Osteocyte (in vitro differentiated cells): ENCODE measurements around the gene PARD3B. TPM values are rescaled to one million over a fixed set of nuclear protein-coding genes. Genes with fewer than 3 reads are reported as not detected.

Experiments
- DNase-seq: peaks from one replicate; pipeline ENCODE4 v3.0.0; 2021; ENCODE audit warnings: mixed read lengths; ENCODE audit not compliant: unreplicated experiment; ENCODE audit errors: extremely low spot score
- H3K27ac Mint-ChIP-seq: one replicate; pipeline ENCODE4 v1.8.0; 2021; ENCODE audit warnings: mild to moderate bottlenecking, mixed read lengths; ENCODE audit not compliant: unreplicated experiment
- H3K27me3 Mint-ChIP-seq: one replicate; pipeline ENCODE4 v1.8.0; 2021; ENCODE audit warnings: mixed read lengths; ENCODE audit not compliant: unreplicated experiment
- H3K36me3 Mint-ChIP-seq: one replicate; pipeline ENCODE4 v1.8.0; 2021; ENCODE audit warnings: mixed read lengths; ENCODE audit not compliant: unreplicated experiment
- H3K4me1 Mint-ChIP-seq: one replicate; pipeline ENCODE4 v1.8.0; 2021; ENCODE audit warnings: mixed read lengths; ENCODE audit not compliant: unreplicated experiment
- H3K4me3 Mint-ChIP-seq: one replicate; pipeline ENCODE4 v1.8.0; 2021; ENCODE audit warnings: mild to moderate bottlenecking, moderate library complexity, mixed read lengths; ENCODE audit not compliant: unreplicated experiment
- H3K9me3 Mint-ChIP-seq: one replicate; pipeline ENCODE4 v1.8.0; 2021; ENCODE audit warnings: mixed read lengths; ENCODE audit not compliant: unreplicated experiment
- total RNA-seq: library from RNA; stranded (reverse); gene quantifications from 2 replicates; pipeline ENCODE4 v1.2.1, GENCODE V29; 2021
- TF ChIP-seq, protein P1 (sequence below): fragments of 200-600 bp; sonication (generic); IDR thresholded peaks from 2 replicates; pipeline ENCODE4 v1.5.0; 2021; ENCODE audit warnings: antibody characterized with exemption, mild to moderate bottlenecking, moderate library complexity

PARD3B gene
- total RNA-seq, 1 donor from 2014 or later: 26.7 TPM

DNA sequence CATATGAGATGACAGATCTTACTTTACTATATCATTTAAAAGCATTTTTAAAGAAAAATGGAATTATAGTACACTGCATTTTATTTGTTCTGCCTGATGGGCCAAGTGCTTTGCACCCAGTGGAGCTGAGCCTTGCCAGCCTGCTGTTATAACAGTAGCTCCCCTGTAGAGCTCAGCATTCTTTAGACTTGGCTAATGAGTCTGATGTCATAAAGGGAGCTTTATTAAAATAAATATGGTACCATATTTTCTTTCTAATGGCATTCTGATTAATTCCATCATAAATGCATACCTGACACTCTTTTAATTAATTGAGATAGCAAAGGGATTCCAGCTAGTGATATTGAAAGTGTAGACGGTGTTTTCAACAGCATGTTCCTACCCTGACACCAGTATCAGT, 40.7 kb downstream of the PARD3B start:
- no peak for DNase-seq
- Mint-ChIP-seq H3K4me3 (no peak overlapping the region), H3K27me3 (no peaks in the 10 kb centered on the region), H3K4me1 (no peaks in the 10 kb centered on the region), H3K9me3 (peaks cover 12% of the 10 kb centered on the region), H3K27ac (no peak overlapping the region), H3K36me3 (peaks cover 2% of the 10 kb centered on the region)
- TF ChIP-seq, protein P1, sequence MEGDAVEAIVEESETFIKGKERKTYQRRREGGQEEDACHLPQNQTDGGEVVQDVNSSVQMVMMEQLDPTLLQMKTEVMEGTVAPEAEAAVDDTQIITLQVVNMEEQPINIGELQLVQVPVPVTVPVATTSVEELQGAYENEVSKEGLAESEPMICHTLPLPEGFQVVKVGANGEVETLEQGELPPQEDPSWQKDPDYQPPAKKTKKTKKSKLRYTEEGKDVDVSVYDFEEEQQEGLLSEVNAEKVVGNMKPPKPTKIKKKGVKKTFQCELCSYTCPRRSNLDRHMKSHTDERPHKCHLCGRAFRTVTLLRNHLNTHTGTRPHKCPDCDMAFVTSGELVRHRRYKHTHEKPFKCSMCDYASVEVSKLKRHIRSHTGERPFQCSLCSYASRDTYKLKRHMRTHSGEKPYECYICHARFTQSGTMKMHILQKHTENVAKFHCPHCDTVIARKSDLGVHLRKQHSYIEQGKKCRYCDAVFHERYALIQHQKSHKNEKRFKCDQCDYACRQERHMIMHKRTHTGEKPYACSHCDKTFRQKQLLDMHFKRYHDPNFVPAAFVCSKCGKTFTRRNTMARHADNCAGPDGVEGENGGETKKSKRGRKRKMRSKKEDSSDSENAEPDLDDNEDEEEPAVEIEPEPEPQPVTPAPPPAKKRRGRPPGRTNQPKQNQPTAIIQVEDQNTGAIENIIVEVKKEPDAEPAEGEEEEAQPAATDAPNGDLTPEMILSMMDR: no peak

DNA sequence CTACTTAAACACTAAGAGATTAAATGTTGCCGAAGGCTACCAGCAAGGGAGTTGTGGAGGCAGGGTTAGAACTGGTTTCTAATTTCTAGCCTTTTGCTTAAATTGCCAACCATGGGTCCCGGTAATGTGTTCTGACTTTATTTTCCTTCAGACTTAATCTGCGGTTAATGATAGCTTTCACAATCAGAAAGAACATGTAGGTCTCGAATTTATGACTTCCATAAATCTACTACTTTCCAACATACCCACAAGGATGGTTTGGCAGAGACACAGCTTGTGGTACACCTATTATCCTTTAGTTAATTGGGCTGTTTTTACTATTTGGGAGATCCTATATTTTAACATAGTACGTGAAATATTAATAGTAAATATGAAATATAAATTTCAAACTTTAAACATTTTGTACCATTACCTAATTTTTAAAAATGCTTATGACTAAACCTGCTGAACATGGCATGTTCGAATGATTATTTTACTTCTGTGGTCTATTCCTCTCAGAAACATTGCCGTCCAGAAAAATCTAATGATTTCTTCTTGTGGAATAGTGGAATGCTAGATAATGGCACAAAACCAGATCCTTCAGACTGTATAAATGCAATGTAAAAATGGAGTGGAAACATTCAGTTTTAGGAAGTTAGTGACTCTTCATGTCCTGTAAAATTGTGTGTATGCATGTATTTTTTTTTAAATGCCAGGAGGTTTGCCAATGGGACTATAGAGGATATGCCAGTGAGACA, 41.3 kb downstream of the PARD3B start:
- Mint-ChIP-seq H3K27ac (no peak overlapping the region), H3K4me3 (no peak overlapping the region), H3K4me1 (peaks cover 5% of the 10 kb centered on the region), H3K9me3 (peaks cover 12% of the 10 kb centered on the region), H3K27me3 (no peaks in the 10 kb centered on the region), H3K36me3 (peaks cover 2% of the 10 kb centered on the region)
- TF ChIP-seq, protein P1: no peak
- no peak for DNase-seq

DNA sequence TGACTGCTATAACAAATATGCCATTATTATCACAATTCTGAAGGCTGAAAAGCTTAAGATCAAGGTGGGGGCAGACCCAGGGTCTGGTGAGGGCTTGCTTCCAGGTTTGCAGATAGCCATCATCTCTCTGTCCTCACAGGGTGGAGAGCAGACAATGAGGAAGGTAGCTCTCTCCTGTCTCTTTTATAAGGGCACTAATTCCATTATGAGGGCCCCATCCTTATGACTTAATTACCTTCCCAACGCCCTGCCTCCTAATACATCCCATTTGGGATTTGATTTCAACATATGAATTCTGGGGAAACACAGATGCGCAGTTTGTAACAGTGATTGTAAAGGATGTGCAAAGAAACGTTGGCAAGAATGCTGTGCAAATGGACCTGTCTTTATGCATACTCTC, 44.8 kb downstream of the PARD3B start:
- H3K36me3 Mint-ChIP-seq: peaks cover 2% of the 10 kb centered on the region
- no peak for DNase-seq
- H3K4me3 Mint-ChIP-seq: no peak overlapping the region
- no peak overlapping the region for H3K27ac Mint-ChIP-seq
- peaks cover 5% of the 10 kb centered on the region for H3K4me1 Mint-ChIP-seq
- TF ChIP-seq, protein P1: no peak
- peaks cover 9% of the 10 kb centered on the region for H3K9me3 Mint-ChIP-seq
- H3K27me3 Mint-ChIP-seq: no peaks in the 10 kb centered on the region

DNA sequence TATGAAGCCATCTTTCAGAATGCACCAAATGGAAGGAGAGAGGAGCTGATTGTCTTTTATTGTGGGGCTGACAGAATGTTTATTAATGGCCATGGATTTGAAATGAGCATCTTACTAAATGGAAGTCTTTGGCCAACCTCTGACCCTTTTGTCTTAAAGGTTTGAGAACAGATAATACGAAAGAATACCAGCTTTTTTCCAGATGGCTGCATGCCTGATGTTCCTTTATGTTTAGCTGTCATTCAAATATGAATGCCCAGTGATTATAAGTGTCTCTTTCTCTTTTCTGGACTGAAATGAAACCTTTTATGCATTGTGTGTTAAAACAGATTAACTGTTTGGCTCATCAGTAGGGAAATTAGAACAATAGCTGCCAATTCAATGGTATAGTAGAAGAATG, 46.0 kb downstream of the PARD3B start:
- Mint-ChIP-seq H3K4me1 (peaks cover 9% of the 10 kb centered on the region), H3K36me3 (peaks cover 2% of the 10 kb centered on the region), H3K4me3 (no peak overlapping the region), H3K27ac (no peak overlapping the region), H3K9me3 (peaks cover 9% of the 10 kb centered on the region), H3K27me3 (no peaks in the 10 kb centered on the region)
- TF ChIP-seq, protein P1: no peak
- no peak for DNase-seq

DNA sequence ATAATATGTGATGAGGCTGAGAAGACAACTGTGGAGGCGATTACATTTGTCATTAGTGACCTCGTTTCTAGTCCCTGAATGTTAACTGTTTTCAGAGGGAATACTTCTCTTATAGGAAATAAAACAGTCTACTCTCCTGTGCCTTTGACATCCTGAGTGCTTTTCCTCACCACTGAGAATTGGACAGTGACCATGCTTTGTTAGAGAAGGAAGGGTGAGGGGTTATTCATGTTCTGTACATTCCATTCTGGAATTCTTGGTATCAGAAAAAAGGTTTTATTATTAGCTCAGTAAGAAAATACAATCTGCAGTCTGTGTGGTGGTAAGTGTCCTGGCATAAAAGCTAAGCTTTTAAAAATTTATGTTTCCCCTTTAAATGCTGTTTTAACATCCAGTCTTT, 58.8 kb downstream of the PARD3B start:
- no peak for DNase-seq
- Mint-ChIP-seq H3K27me3 (no peaks in the 10 kb centered on the region), H3K36me3 (peaks cover 7% of the 10 kb centered on the region), H3K4me1 (peaks cover 61% of the 10 kb centered on the region), H3K27ac (peak overlapping the region; percentile 68), H3K4me3 (no peak overlapping the region), H3K9me3 (peaks cover 15% of the 10 kb centered on the region)
- TF ChIP-seq, protein P1: no peak
